ENCODE results near the gene RNF26. TPM values are rescaled to one million over a fixed set of nuclear protein-coding genes. Genes with fewer than 3 reads are reported as not detected.

RNF26 gene
- total RNA-seq, 3 donors from 2014 or later = 18.6 to 20.7 (median 18.9) TPM

DNA sequence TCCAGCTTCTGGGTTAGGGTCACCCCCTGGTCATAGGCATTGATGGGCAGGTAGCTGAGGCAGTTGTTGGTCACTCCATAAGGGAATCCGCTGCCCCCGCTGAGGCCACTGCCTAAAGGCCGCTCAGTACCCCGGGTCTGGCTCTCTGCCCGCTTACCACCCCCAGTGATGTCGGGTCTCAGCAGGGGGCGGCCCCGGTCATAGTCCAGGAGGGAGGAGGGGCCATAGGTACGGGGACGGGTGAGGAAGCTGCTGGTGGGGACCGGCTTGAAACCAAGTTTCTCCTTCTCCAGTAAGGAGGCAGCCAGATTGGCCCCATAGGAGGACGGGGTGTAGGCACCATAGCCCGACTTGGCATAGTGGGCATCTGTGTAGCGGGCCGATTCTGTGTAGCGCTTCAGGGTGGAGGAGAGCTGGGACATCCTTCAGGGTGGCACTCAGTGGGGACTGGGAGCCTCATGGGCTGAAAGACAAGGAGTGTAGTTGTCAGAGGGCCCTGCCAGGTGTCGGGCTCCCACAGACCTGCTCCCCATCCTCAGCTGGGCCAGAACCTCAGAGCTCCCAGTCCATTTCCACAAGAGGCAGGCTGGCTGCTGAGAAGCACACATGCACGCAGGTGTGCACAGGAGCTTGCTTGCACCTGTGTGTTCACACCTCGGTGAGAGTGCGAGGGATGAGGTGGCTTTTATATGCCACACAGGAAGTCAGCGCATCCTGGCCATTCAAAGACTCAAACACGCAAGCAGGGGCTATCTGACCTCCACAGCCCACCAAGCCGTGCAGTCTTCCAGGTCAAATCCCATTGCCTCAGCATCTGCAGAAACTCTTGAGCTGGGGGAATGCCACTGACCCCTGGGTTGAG is 39.0 kb downstream of the RNF26 start:
- Mint-ChIP-seq H3K4me1 (ENCODE audit: low read depth) (peaks cover 10% of the 10 kb centered on the region), H3K27me3 (ENCODE audit: low read depth) (peaks cover 18% of the 10 kb centered on the region), H3K9me3 (no peaks in the 10 kb centered on the region), H3K4me3 (no peak overlapping the region), H3K36me3 (ENCODE audit: insufficient read depth) (no peaks in the 10 kb centered on the region)
- ATAC-seq (no peak), DNase-seq (no peak)

DNA sequence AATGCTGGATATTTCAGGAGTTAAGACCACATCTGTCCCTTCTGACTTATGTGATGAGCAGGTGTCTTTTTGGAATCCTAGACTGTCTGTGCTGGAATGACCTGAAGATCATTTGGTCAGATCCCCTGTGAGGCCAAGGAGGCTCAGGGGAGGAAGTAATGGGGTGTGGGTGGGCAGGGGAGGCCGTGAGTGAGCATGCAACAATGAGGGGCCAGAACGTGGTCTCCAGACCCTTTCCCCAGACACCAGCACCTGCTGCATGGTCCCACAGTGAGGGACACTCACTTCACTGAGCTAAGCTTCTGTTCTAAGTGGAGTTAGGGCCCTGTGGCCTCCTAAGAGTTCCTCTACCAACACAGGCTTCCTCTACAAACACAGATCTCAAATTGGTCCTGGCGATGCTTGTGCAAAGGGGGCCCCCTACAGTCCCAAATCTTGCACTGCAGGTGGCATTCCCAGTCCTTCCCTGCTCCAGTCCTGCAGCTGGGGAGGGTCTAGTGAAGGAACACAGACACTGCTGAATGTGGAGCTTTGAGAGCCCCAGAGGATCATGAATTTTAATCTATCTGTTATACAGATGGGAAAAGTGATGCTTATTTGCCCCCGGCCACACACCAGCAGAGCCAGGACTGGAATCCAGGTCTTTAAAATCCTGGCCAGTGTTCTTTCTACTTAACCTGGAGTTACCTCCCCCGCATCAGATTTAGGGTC is 39.7 kb downstream of the RNF26 start:
- peak; percentile 45 to 49 for ATAC-seq
- Mint-ChIP-seq H3K36me3 (ENCODE audit: insufficient read depth) (no peaks in the 10 kb centered on the region), H3K9me3 (no peaks in the 10 kb centered on the region), H3K4me3 (no peak overlapping the region), H3K27me3 (ENCODE audit: low read depth) (peaks cover 16% of the 10 kb centered on the region), H3K4me1 (ENCODE audit: low read depth) (peaks cover 10% of the 10 kb centered on the region)
- peak; percentile 38 for DNase-seq

DNA sequence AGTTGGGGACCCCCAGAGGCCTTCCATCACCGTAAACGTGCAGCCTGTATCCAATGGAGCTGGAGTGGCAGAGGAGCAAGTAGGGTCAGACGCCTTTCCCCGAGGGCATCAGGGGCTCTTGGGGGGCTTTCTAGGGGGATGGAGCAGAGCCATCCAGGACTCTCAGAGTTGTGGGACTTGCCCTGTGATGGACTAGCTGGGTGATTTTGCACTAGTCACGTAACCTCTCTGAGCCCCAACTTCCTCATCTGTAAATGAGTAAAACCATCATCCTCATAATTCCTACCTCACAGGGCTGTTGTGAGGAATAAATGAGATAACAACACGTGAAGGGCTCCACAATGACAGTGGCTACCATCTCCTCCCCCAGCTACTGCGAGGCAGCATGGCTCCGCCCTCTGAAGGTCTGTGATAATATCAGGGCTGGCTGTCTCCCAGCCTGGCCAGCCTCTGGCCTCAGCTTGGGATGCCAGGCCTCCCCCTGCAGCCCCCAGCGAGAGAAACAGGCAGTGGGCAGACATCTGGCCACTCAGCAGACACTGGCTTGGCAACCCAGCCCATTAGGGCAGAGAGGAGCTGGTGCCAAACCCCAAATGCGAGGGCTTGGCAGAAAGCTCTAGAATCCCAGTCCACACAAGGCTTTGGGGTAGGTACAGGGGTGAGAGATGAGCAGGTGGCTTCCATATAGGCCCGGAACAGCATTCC is 40.5 kb downstream of the RNF26 start:
- H3K4me3 Mint-ChIP-seq = no peak overlapping the region

DNA sequence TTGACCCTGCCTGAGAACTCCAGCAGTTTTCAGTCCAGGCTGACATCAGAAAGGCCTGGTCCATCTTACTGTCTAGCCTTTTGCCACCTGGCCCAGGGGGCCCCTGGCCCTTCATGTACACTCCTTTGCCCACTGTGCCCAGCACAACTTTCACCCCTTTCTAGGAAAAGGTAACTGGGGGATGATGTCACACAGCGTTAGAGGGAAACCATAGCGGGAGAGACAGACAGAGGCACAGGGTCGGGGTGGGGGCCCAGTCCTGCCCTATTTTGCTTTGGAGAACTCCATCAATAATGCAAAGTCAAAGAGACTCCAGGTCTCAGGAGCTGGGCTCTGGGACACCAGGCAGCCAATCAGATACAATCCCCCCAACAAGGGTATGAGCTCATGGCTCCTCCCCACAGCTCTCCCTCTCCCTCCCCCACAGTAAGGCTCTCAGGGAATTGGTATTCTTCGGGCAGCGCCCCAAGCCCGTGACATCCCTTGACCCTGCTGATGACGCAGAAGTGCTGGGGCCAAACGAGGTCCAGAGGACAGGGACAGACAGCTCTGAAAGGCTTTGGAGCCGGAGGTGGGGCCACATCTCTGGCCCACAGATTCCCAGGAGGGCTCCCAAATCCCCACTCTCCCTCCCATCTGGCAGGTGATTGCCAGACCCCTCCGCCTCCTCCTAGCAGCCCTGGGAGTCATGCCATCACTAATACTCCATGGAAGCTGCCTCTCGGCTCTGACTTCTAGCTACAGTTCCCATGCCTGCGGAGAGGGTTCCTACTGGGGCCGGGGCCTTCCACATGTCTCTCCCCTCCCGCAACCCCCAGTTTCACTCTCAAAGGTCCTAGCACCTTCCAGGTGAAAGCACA is 41.2 kb downstream of the RNF26 start:
- H3K27me3 Mint-ChIP-seq (ENCODE audit: low read depth) = peaks cover 5% of the 10 kb centered on the region
- H3K4me1 Mint-ChIP-seq (ENCODE audit: low read depth) = peaks cover 10% of the 10 kb centered on the region

More for the DNA sequence above, 40.5 kb downstream of the RNF26 start:
- Mint-ChIP-seq H3K4me1 (ENCODE audit: low read depth) (peaks cover 10% of the 10 kb centered on the region), H3K27me3 (ENCODE audit: low read depth) (peaks cover 10% of the 10 kb centered on the region), H3K36me3 (ENCODE audit: insufficient read depth) (no peaks in the 10 kb centered on the region), H3K9me3 (no peaks in the 10 kb centered on the region)
- no peak for DNase-seq
- no peak for ATAC-seq

DNA sequence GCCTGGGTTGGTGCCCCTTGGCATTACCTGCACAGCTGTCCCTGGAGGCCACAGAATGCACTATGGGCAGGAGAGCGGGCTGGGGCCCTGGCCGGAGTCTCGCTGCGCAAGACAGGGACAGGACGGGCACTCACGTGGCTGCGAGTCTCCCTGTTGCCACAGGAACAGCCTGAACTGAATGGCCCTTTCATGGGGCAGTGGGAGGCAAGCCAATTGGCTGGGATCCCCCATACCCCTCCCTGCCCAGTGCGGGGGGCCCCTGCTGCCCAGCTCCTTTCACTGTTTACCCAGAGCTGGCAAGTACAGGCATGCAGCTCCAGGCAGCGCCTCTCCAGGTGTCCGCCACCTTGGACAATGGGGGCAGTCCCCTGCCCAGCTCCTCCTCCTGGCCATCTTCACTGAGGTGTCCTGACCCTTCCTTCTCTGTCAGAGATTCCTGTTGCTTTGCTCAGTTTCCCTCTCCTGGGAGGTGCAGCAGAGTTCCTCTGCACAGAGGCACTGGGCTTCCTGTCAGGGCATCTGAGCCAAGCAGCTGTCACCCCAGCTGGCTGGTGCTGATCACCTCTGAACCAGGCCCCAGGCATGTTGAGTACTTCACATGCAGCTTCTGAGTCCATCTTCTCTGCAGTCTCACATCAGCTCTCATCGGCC is 42.0 kb downstream of the RNF26 start:
- H3K4me3 Mint-ChIP-seq = no peak overlapping the region
- H3K4me1 Mint-ChIP-seq (ENCODE audit: low read depth) = peaks cover 10% of the 10 kb centered on the region
- ATAC-seq = no peak
- no peak for DNase-seq
- no peaks in the 10 kb centered on the region for H3K9me3 Mint-ChIP-seq
- no peaks in the 10 kb centered on the region for H3K36me3 Mint-ChIP-seq (ENCODE audit: insufficient read depth)
- H3K27me3 Mint-ChIP-seq (ENCODE audit: low read depth) = peaks cover under 1% of the 10 kb centered on the region

More for the DNA sequence above, 41.2 kb downstream of the RNF26 start:
- no peaks in the 10 kb centered on the region for H3K36me3 Mint-ChIP-seq (ENCODE audit: insufficient read depth)
- DNase-seq (no peak), ATAC-seq (no peak)
- no peaks in the 10 kb centered on the region for H3K9me3 Mint-ChIP-seq
- H3K4me3 Mint-ChIP-seq = no peak overlapping the region

DNA sequence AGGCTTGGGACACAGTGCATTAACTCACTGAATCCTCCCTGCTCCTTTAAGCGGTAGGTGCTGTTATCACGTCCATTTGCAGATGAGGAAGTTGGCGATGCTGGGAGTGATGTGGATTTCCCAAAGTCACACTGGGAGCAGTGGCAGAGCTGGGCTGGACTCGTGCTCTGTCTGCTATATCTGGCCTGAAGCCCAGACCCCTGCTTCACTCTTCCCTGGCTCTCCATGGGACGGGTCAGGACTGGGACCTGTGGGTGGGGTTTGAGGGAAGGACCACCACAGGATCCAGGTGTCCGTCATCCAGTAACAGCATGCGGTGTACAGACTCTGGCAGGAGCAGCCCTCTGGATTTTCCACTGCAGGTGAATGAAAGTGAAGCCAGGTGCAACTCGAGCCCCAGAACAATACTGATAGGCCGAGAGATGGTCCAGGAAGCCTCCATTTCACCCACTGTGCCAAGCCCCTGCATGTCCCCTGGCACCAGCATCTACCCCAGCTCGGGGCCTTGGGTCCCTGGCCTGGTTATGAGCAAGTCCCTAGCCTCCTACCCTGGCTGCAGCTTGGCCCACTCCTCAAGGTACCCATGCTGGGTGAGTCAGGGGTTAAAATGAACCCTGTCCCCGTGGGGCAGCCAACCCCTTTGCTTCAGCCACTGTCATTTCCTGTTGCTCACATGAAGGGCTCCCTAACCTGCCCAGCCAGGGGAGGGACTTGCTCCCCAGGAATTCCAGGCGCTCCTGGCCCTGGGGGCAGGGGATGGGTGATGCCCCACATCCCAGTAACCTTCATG is 43.0 kb downstream of the RNF26 start:
- no peaks in the 10 kb centered on the region for H3K36me3 Mint-ChIP-seq (ENCODE audit: insufficient read depth)
- no peak overlapping the region for H3K4me3 Mint-ChIP-seq
- H3K9me3 Mint-ChIP-seq = no peaks in the 10 kb centered on the region
- H3K27me3 Mint-ChIP-seq (ENCODE audit: low read depth) = no peaks in the 10 kb centered on the region
- H3K4me1 Mint-ChIP-seq (ENCODE audit: low read depth) = peaks cover 10% of the 10 kb centered on the region
- no peak for ATAC-seq
- DNase-seq = no peak

DNA sequence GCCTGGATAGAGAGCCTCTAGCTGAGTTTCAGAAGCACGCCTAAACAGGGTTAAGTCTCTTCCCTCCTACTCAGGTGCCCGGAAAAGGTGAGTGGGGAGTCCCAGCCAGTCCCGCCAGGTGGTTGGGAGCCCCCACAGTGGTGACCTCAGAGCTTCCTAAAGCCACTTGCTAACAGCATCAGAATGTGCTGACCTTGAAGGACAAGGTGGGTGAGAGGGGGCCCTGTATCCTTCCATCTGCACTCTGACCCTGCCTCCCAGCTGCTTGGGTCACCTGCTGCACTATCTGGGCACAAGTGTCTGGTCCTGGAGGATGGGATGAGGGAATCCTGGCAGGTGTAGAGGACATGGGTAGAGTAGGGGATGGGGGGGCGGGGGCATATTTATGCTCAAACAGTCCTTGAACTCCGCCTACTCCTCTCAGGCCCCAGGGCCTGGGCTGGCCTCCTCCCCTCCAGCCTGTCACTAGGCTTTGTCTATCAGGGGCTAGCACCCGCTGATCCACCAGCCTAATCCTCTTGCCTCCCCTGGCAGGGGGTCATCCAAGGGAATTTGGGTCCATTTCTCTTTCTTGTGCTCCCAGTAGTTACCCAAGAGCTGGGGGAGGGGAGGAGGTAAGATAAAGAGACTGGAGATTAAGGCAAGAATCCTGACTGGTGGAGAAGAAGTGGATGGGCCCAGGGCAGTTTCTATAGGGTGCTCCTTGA is 43.8 kb downstream of the RNF26 start:
- peaks cover 10% of the 10 kb centered on the region for H3K4me1 Mint-ChIP-seq (ENCODE audit: low read depth)
- ATAC-seq (no peak), DNase-seq (no peak)
- no peaks in the 10 kb centered on the region for H3K27me3 Mint-ChIP-seq (ENCODE audit: low read depth)
- H3K9me3 Mint-ChIP-seq = no peaks in the 10 kb centered on the region
- no peak overlapping the region for H3K4me3 Mint-ChIP-seq
- no peaks in the 10 kb centered on the region for H3K36me3 Mint-ChIP-seq (ENCODE audit: insufficient read depth)

DNA sequence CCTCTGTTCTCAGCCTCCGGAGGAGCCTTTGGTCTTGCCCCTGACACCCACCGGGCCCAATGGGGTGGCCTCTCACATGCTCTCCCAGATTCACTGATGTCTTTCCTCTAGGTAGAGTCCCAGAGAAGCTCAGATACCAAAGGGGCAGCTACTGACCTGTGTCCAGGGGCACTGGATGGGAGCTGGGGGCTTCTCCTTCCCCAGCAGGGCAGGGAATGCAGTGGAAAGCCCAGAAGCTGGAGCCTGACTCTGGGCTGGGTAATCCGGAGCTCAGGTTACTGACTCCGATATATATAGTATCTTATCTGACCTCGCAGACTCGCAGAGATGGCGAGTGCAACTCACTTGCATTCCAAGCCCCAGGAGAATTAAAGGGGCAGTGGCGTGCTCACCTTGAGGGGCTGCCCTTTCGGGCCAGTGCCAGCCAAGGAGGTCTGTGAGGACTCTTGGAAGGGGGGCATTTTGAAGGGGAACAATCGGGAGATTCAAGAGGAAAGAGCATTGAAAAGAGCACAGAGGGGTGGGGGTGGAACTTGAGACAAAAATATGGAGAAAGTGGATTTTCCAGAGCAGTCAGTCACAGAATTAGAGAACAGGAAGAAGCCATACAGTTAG is 44.6 kb downstream of the RNF26 start:
- no peak overlapping the region for H3K4me3 Mint-ChIP-seq
- DNase-seq (no peak), ATAC-seq (no peak)
- no peaks in the 10 kb centered on the region for H3K36me3 Mint-ChIP-seq (ENCODE audit: insufficient read depth)
- no peaks in the 10 kb centered on the region for H3K27me3 Mint-ChIP-seq (ENCODE audit: low read depth)
- H3K4me1 Mint-ChIP-seq (ENCODE audit: low read depth) = peaks cover 1% of the 10 kb centered on the region
- no peaks in the 10 kb centered on the region for H3K9me3 Mint-ChIP-seq

DNA sequence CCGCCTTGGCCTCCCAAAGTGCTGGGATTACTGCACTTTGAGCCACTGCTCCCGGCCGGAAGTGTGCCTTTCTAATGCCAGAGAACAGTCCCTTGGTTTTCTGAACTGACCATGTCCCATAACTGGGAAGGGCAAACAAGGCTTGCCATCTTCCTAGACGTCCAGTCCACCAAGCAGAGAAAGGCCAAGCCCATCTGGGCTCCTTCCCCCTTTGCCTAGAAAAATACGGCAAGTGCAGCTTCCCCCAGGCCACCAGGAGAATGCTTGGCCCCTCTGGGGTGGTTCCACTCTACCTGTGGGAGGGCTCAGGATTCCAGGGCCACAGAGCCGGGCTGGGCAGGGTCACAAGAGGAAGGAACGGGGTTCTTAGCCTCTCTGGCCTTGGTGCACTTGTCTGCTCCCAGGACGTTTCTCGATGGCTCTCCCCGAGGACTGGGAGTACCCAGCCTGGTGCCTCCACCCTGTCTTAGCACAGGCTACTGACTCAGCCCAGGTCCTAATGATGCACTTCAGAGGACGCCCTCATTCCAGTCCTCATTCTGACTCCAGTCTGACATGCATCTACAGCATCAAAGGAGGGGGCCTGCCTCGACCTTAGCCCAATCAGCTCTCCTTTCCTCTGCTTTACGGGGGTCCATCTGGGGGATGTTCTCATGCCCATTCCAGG is 46.0 kb downstream of the RNF26 start:
- Mint-ChIP-seq H3K36me3 (ENCODE audit: insufficient read depth) (no peaks in the 10 kb centered on the region), H3K4me3 (no peak overlapping the region), H3K27me3 (ENCODE audit: low read depth) (no peaks in the 10 kb centered on the region), H3K4me1 (ENCODE audit: low read depth) (no peaks in the 10 kb centered on the region), H3K9me3 (no peaks in the 10 kb centered on the region)
- no peak for DNase-seq
- ATAC-seq = no peak

DNA sequence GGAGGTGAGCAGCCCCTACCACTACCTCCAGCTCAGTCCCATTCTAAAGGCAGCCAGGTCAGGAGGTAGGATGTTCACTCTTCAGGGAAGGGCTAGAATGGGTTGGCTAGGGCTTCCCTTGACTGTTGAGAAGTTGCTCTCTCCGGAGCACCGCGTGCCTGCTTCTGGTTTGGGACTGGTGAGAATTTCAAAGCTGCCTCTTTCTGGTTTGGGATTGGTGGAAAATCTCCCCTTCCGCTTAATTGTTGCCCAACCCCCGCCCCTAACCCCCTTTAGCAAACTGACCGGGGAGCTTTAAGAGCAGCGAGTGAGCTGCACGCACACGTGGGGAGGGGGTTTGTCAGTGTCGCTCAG is 46.5 kb downstream of the RNF26 start:
- ATAC-seq = no peak
- H3K9me3 Mint-ChIP-seq = no peaks in the 10 kb centered on the region
- DNase-seq = no peak
- no peaks in the 10 kb centered on the region for H3K36me3 Mint-ChIP-seq (ENCODE audit: insufficient read depth)
- H3K4me3 Mint-ChIP-seq = no peak overlapping the region
- no peaks in the 10 kb centered on the region for H3K27me3 Mint-ChIP-seq (ENCODE audit: low read depth)
- no peaks in the 10 kb centered on the region for H3K4me1 Mint-ChIP-seq (ENCODE audit: low read depth)

DNA sequence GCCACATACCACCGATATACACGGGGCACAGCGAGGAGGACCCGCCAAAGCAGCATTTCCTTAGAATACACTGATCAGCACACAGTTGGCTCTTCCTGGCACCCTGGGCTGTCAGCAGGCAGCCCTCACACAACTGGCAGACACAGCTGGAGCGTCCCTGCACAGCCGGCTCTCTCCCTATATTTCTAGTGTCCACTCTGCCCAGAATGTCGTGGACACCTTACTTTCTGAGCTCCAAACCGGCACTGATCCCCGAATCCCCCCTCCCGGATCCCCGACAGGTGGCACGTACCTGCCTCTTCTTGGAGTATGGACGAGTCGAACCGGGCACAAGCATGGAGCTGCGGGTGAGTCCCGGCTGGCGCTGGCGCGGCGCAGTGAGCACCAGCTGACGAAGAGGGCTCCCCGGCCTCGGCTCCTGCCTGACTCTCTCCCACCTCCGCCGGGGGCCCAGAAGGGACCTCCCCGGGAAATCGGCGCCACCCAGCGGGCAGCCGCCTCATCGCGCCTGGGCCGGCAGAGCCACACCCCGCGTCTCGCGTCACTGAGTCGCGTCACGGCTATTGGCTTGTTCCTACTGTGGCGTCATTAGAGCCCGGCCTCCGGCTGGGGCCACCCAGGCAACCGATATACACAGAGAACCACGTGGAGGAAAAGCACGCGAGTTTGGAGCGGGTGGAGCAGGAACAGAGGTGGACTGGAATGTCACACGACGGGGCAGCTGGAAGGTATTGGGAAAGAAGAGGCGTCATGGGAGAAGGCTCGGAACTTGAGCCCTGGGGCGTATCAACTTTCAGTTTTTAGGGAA is 47.1 kb downstream of the RNF26 start, which contains the start of gene USP2:
Gene USP2 (minus strand): TSS at position 510 of the 808 bp plus-strand sequence. CDS start 8,210 bp downstream, outside the sequence.
- Mint-ChIP-seq H3K36me3 (ENCODE audit: insufficient read depth) (no peaks in the 10 kb centered on the region), H3K4me1 (ENCODE audit: low read depth) (no peaks in the 10 kb centered on the region), H3K9me3 (no peaks in the 10 kb centered on the region), H3K4me3 (no peak within 1 kb of the TSS), H3K27me3 (ENCODE audit: low read depth) (no peaks in the 10 kb centered on the region)
- DNase-seq (peak; percentile 98), ATAC-seq (peak; percentile 98 to 99)
